Breast epithelium (tissue), 3 donors: ENCODE results near the gene BNIP1.

ENCODE experiments used
- CTCF ChIP-seq, 3 donors: fragments of 450-650 bp; IDR thresholded peaks; one replicate each; pipeline ENCODE4 v1.5.1; 2016 to 2017; ENCODE audit warnings: antibody characterized with exemption in 3 of 3, mild to moderate bottlenecking in 3 of 3, moderate library complexity in 3 of 3
- POLR2A ChIP-seq: fragments of 450-650 bp; IDR thresholded peaks from one replicate; pipeline ENCODE4 v1.6.1; 2016; ENCODE audit warnings: antibody characterized with exemption, mild to moderate bottlenecking, moderate library complexity

GRCh38 chr5:173175523-173175922 is 31.2 kb downstream of the BNIP1 start:
- TF ChIP-seq CTCF (IDR thresholded peaks at IDR 0.05): no peak
- TF ChIP-seq POLR2A: no peak
